Glutamatergic neuron (in vitro differentiated cells): ENCODE results near the gene SSC4D. TPM values are rescaled to one million over a fixed set of nuclear protein-coding genes. Genes with fewer than 3 reads are reported as not detected.

Experiments
- DNase-seq: peaks from one replicate; pipeline ENCODE4 v3.0.0; 2022
- H3K27ac Mint-ChIP-seq: one replicate; pipeline ENCODE4 v1.8.0; 2020; ENCODE audit warnings: mild to moderate bottlenecking, mixed read lengths, inconsistent platforms; ENCODE audit not compliant: unreplicated experiment
- H3K27me3 Mint-ChIP-seq: one replicate; pipeline ENCODE4 v1.8.0; 2020; ENCODE audit warnings: mild to moderate bottlenecking, moderate library complexity, mixed read lengths, inconsistent platforms; ENCODE audit not compliant: unreplicated experiment
- H3K36me3 Mint-ChIP-seq: one replicate; pipeline ENCODE4 v1.8.0; 2020; ENCODE audit warnings: mild to moderate bottlenecking, mixed read lengths, inconsistent platforms; ENCODE audit not compliant: unreplicated experiment
- H3K4me1 Mint-ChIP-seq: one replicate; pipeline ENCODE4 v1.8.0; 2020; ENCODE audit warnings: mild to moderate bottlenecking, low read depth, mixed read lengths, inconsistent platforms; ENCODE audit not compliant: unreplicated experiment
- H3K4me3 Mint-ChIP-seq: one replicate; pipeline ENCODE4 v1.8.0; 2020; ENCODE audit warnings: mild to moderate bottlenecking, mixed read lengths, inconsistent platforms; ENCODE audit not compliant: unreplicated experiment
- H3K9me3 Mint-ChIP-seq: one replicate; pipeline ENCODE4 v1.8.0; 2020; ENCODE audit warnings: mild to moderate bottlenecking, moderate library complexity, mixed read lengths, inconsistent platforms; ENCODE audit not compliant: unreplicated experiment
- CTCF ChIP-seq: fragments of 200-600 bp; sonication (generic); IDR thresholded peaks from one replicate; pipeline ENCODE4 v1.5.0; 2021; ENCODE audit not compliant: partially characterized antibody, unreplicated experiment
- total RNA-seq: library from RNA; stranded (reverse); fragmentation: NEBNext Ultra II Directional; extraction: Animal tissue kit (Norgen Biotek cat#: 25700); gene quantifications from one replicate; pipeline ENCODE4 v1.2.1, GENCODE V29; 2021; ENCODE audit not compliant: unreplicated experiment

The SSC4D gene
- total RNA-seq, 1 donor from 2014 or later, result 6.1 TPM

GRCh38 chr7:76383089-76383944 lies 26.2 kb downstream of the SSC4D start:
- Mint-ChIP-seq H3K27me3 (no peaks in the 10 kb centered on the region), H3K4me1 (no peaks in the 10 kb centered on the region), H3K36me3 (no peaks in the 10 kb centered on the region), H3K27ac (no peak overlapping the region), H3K4me3 (no peak overlapping the region), H3K9me3 (no peaks in the 10 kb centered on the region)
- no peak for DNase-seq
- no peak for TF ChIP-seq CTCF

- Mint-ChIP-seq H3K9me3 (no peaks in the 10 kb centered on the region), H3K4me3 (no peak overlapping the region), H3K27me3 (no peaks in the 10 kb centered on the region), H3K36me3 (no peaks in the 10 kb centered on the region), H3K4me1 (peaks cover 3% of the 10 kb centered on the region), H3K27ac (no peak overlapping the region)
- DNase-seq, result no peak
- no peak for TF ChIP-seq CTCF
Observed at GRCh38 chr7:76381814-76382213, 27.7 kb downstream of the SSC4D start.

- no peak for TF ChIP-seq CTCF
- Mint-ChIP-seq H3K27ac (no peak overlapping the region), H3K9me3 (no peaks in the 10 kb centered on the region), H3K36me3 (no peaks in the 10 kb centered on the region), H3K4me3 (peak overlapping the region; percentile 85), H3K27me3 (no peaks in the 10 kb centered on the region), H3K4me1 (peaks cover 3% of the 10 kb centered on the region)
- DNase-seq, result no peak
Observed at GRCh38 chr7:76380623-76380966, 28.9 kb downstream of the SSC4D start.

- Mint-ChIP-seq H3K27me3 (peaks cover 5% of the 10 kb centered on the region), H3K27ac (peak overlapping the region; percentile 68), H3K36me3 (no peaks in the 10 kb centered on the region), H3K4me3 (no peak overlapping the region), H3K9me3 (peaks cover 2% of the 10 kb centered on the region), H3K4me1 (peaks cover 7% of the 10 kb centered on the region)
- no peak for TF ChIP-seq CTCF
- no peak for DNase-seq
Observed at GRCh38 chr7:76377186-76377918, 32.1 kb downstream of the SSC4D start.

GRCh38 chr7:76375251-76375650 lies 34.2 kb downstream of the SSC4D start:
- no peak for DNase-seq
- H3K36me3 Mint-ChIP-seq, result no peaks in the 10 kb centered on the region
- no peak overlapping the region for H3K4me3 Mint-ChIP-seq
- H3K27me3 Mint-ChIP-seq, result peaks cover 5% of the 10 kb centered on the region
- no peak for TF ChIP-seq CTCF
- peaks cover 7% of the 10 kb centered on the region for H3K4me1 Mint-ChIP-seq
- H3K27ac Mint-ChIP-seq, result no peak overlapping the region
- H3K9me3 Mint-ChIP-seq, result peaks cover 2% of the 10 kb centered on the region
